Mucosa of descending colon (tissue), 3 donors: ENCODE results near the gene ISCA2. TPM values are rescaled to one million over a fixed set of nuclear protein-coding genes. Genes with fewer than 3 reads are reported as not detected.

ENCODE experiments used
- ATAC-seq: fragments of 200-7000 bp; cut with Tn5 transposase; one replicate; pipeline ENCODE4 v1.9.1; 2020; ENCODE audit warnings: mild to moderate bottlenecking, moderate library complexity
- DNase-seq, 3 donors: peaks; one replicate each; pipeline ENCODE4 v3.0.0-alpha.2; 2020
- H3K36me3 ChIP-seq: fragments of 200-600 bp; one replicate; pipeline ENCODE4 v1.8.0; 2021; ENCODE audit warnings: low read depth, mild to moderate bottlenecking
- H3K4me1 ChIP-seq: fragments of 200-600 bp; one replicate; pipeline ENCODE4 v1.8.0; 2021; ENCODE audit warnings: low read depth, mild to moderate bottlenecking
- H3K4me3 ChIP-seq: fragments of 200-600 bp; one replicate; pipeline ENCODE4 v1.8.0; 2021; ENCODE audit warnings: mild to moderate bottlenecking
- H3K9me3 ChIP-seq: fragments of 200-600 bp; one replicate; pipeline ENCODE4 v1.8.0; 2021; ENCODE audit warnings: mild to moderate bottlenecking
- intact Hi-C, 2 donors: fragments of 100-400 bp; cut with DNase I in 1 of 2; cut with micrococcal nuclease in 1 of 2; formaldehyde crosslinking; loops; one replicate each; pipeline versions ENCODE4 v1.11.0 to v1.11.1; 2022; cut with DNase I, micrococcal nuclease
- total RNA-seq, 3 donors: library from RNA; stranded (reverse); fragmentation: NEBNext Ultra II Directional in 2 of 3; extraction: Animal tissue kit (Norgen Biotek cat#: 25700) in 2 of 3; gene quantifications; one replicate each; pipeline versions ENCODE4 v1.2.1 to v1.2.4, GENCODE V29; 2021 to 2023
- TF ChIP-seq, protein P1 (sequence below): fragments of 200-600 bp; IDR thresholded peaks from one replicate; pipeline ENCODE4 v1.8.0; 2022; ENCODE audit warnings: antibody characterized with exemption, mild to moderate bottlenecking
- donor health status: DM: no; HTN: no; CAD: no; lungs with moderate emphysema.
- donor health status: DM: no; HTN: no; CAD: no.
- donor health status: DM: no; HTN: yes; CAD: no.

ISCA2 gene
- total RNA-seq, 3 donors from 2014 or later: 22.4 to 36.1 (median 30.0) TPM

DNA sequence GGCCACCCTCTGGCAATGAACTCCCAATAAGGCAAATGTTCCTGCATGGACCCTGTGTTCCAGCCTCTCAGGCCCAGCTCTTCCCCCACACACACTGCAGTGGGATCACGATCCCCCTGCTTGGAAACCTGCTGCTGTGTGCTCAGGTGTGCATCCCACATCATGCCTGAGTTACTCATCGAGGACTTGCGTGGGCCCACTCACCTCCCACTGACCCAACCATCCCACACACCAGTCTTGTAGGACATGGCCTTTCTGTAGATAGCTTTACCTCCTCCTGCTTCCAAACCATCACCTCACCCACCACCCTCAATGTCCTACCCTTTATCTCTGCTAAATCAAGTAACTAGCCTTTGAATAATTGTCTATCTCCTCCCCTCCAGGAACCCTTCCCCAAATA, 25.1 kb upstream of the ISCA2 start:
- ATAC-seq (no peak), DNase-seq (no peak)
- H3K4me1 ChIP-seq: no peaks in the 10 kb centered on the region
- H3K9me3 ChIP-seq: no peaks in the 10 kb centered on the region
- no peaks in the 10 kb centered on the region for H3K36me3 ChIP-seq
- no peak overlapping the region for H3K4me3 ChIP-seq
- intact Hi-C loops: no loop called here
- TF ChIP-seq, protein P1, sequence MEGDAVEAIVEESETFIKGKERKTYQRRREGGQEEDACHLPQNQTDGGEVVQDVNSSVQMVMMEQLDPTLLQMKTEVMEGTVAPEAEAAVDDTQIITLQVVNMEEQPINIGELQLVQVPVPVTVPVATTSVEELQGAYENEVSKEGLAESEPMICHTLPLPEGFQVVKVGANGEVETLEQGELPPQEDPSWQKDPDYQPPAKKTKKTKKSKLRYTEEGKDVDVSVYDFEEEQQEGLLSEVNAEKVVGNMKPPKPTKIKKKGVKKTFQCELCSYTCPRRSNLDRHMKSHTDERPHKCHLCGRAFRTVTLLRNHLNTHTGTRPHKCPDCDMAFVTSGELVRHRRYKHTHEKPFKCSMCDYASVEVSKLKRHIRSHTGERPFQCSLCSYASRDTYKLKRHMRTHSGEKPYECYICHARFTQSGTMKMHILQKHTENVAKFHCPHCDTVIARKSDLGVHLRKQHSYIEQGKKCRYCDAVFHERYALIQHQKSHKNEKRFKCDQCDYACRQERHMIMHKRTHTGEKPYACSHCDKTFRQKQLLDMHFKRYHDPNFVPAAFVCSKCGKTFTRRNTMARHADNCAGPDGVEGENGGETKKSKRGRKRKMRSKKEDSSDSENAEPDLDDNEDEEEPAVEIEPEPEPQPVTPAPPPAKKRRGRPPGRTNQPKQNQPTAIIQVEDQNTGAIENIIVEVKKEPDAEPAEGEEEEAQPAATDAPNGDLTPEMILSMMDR: no peak

DNA sequence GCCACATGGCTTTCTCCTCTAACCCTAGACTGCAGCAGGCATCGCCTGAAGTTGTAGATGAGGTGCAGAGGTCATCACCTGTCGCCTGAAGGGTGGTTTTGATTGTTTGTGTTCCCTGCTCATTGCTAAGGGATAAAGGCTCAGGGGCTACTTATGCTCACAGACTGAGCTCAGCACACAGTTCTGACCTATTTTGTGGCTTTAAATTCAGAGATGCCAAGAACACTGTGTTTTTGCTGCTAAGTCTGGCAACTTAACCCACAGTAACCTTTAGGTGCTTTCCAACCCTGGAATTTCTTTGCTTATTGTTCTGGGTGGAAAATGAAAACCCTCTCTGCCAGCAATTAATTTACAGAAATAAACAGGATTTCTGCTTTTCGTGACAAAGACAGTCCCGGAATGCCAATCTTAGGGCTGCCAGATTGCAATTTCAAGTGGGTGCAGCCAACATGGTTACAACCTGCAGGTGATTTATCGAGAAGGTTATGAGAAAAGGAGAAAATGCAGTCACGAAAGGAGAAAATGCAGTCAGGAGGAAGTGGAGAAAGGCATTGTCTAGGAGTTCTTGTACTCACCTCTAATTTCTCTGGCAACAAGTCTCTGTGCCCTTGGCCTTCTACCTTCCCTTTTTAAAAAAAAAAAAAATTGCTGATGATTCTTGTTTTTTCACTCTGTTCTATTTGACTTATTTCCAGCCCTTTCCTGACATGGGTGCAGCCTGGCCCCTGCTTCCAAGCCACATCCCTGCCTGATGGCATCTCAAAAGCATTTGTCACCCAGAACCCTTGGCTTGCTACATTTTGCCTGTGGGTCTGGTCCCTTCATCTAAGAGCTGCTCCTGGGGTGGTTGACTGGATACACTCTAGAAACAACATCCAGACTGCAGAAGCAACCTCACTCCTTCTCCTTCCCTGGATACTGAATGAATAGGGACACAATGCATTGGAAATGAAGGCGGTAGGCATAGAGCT, 23.7 kb upstream of the ISCA2 start:
- intact Hi-C loops: loop anchor here (10.0 kb wide), 1 partner anchor 105 kb away; no protein-coding TSS in a partner anchor
- TF ChIP-seq, protein P1: no peak
- Histone ChIP-seq H3K9me3 (no peaks in the 10 kb centered on the region), H3K36me3 (no peaks in the 10 kb centered on the region), H3K4me1 (no peaks in the 10 kb centered on the region), H3K4me3 (no peak overlapping the region)
- DNase-seq: no peak
- no peak for ATAC-seq

DNA sequence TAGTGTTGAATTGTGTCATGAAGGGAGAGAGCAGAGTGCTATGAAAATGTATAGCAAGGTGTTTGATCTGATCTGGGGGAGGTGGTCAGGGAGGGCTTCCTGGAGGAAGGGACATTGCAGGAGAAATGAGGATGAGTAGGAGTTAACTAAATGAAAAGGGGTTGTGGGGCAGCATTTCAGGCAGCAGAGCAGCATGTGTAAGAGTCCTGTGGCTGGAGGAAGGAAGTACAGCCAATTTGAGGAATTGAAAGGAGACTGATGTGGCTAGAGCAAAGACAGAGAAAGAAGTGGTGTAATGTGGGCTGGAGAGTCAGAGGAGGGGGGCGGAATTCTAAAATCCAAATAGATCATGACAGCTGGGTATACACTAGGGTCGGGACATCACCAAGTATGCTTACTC, 21.0 kb upstream of the ISCA2 start:
- intact Hi-C loops: loop anchor here (10.0 kb wide), 1 partner anchor 108 kb away; no protein-coding TSS in a partner anchor
- Histone ChIP-seq H3K4me3 (no peak overlapping the region), H3K4me1 (no peaks in the 10 kb centered on the region), H3K36me3 (no peaks in the 10 kb centered on the region), H3K9me3 (no peaks in the 10 kb centered on the region)
- ATAC-seq: no peak
- DNase-seq: no peak
- TF ChIP-seq, protein P1: no peak

DNA sequence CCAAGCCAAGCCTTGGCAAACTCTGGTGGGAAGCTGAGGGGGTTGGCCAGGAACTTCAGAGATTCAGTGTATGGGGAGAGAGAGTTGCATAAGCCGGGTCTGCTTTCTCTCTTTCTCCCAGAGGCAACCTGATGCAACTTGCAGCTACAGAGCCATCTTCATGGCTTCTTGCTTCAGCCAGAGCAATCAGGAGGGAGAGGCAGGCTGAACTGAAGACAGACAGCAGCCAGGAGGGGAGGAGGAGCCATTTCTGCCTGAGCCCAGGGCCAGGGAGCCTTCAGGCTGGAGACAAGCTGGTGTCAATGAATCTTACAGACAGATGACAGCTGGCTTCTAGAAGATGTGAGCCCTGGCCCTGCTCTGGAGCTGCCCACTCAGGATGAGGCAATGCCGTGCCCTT, 19.2 kb upstream of the ISCA2 start:
- H3K9me3 ChIP-seq: no peaks in the 10 kb centered on the region
- H3K4me1 ChIP-seq: no peaks in the 10 kb centered on the region
- intact Hi-C loops: loop anchor here (10.0 kb wide), 1 partner anchor 110 kb away; no protein-coding TSS in a partner anchor
- ATAC-seq: no peak
- H3K4me3 ChIP-seq: no peak overlapping the region
- TF ChIP-seq, protein P1: no peak
- no peaks in the 10 kb centered on the region for H3K36me3 ChIP-seq
- no peak for DNase-seq

DNA sequence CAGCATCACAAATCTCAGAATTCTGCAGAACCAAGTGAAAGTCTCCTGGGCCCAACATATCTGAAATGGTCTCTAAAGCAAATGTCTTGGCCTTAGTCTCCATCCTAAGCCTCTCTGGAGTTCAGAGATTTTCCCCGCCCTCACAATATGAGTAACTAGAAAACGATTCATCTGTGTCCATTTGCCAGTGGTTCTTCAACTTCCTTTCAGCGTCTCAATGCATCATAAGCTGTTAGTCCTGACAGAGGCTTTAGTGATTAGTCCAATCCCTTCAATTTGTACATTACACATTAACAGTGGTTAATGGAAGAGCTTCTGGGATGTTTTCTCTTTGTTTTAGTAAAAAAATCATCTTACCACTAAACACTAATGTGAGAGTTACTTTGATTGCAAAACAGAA, 17.9 kb upstream of the ISCA2 start:
- H3K36me3 ChIP-seq: no peaks in the 10 kb centered on the region
- intact Hi-C loops: loop anchor here (10.0 kb wide), 1 partner anchor 111 kb away; no protein-coding TSS in a partner anchor
- no peaks in the 10 kb centered on the region for H3K4me1 ChIP-seq
- TF ChIP-seq, protein P1: no peak
- ATAC-seq (no peak), DNase-seq (no peak)
- no peaks in the 10 kb centered on the region for H3K9me3 ChIP-seq
- H3K4me3 ChIP-seq: no peak overlapping the region
